ENCODE data around the gene ATG4C.
"Not testable (repeated sequence)": the region's sequence is repeated elsewhere in the genome, so short reads cannot be mapped to it uniquely, and the experiment has no call there.

The ATG4C gene

DNA sequence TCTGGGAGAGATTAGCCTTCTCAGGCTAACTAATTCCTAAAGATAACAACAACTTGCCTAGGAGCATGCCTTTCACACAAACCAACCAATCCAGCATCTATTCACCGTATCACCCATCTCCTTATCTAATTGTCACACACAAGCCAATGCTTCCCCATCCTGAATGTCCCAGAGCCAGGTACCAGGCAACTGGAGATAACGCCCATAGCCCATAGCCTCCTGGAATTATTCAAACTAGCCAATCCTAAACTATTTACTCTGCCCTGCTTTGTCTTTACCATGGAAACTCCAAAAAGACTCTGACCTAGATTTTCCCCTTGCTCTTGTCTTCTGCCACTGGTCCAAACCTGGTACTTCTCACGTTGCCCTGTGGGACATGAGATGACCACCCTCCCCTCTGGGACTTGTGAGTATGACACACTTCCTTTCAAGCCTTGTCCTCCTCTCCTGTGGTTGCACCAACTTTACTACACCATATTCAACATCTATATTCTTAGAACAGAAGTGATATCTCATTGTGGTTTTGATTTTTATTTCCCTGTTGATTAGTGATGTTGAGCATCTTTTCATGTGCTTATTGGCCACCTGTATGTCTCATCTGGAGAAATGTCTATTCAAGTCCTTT is 8.8 kb upstream of the ATG4C start:
- no peak for DNase-seq (ENCODE audit: low read depth)

DNA sequence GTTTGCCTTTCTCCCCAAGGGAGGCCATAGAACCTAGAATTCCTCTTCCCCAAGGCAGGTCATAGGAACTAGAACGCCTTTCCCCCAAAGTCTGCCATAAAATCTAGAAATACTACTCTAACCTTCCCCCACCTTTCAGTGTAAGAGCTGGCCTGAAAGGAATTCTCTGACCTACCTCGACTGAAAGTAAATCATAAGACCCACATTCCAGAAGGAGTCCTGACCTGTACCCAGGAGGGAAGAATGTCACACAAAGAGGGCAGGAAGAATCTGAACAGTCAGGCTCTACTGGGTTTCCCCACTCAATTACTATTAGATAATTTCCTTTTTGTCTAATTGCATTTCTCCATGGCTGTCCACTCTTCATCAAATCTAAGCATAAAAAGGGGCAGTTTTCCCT is 5.7 kb upstream of the ATG4C start:
- no peak for DNase-seq (ENCODE audit: low read depth)

DNA sequence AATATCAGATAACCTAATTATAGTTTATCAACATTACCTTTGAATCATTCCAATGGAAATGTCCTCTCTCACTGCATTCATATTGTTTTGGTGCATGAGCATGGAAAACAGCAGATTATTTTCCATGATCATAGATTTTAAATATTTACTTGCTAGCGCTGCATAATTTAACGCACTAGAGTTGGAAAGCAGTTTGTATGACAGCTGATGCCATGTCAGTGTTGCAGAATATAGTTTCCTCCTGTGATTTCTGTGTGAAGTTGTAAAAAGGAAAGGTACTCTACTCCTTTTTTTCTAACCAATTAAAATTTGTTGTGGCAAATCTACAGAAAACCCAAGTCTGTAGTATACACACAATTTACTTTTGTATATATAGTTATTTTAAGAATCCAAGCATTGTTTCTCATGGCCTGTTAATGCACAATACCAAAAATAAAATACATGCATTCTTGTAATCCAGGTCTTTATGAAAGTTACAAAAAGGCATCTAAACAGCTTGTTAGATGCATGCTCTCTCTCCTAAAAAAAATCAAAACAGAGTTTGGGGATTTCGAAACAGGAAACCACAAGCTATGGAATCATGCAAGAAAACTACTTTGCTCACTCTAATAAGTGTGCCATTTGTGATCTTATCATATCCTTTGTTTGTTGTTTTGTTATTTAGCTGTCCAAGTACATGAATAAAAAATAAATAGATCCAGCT is 1.9 kb upstream of the ATG4C start:
- DNase-seq (ENCODE audit: low read depth), result no peak

DNA sequence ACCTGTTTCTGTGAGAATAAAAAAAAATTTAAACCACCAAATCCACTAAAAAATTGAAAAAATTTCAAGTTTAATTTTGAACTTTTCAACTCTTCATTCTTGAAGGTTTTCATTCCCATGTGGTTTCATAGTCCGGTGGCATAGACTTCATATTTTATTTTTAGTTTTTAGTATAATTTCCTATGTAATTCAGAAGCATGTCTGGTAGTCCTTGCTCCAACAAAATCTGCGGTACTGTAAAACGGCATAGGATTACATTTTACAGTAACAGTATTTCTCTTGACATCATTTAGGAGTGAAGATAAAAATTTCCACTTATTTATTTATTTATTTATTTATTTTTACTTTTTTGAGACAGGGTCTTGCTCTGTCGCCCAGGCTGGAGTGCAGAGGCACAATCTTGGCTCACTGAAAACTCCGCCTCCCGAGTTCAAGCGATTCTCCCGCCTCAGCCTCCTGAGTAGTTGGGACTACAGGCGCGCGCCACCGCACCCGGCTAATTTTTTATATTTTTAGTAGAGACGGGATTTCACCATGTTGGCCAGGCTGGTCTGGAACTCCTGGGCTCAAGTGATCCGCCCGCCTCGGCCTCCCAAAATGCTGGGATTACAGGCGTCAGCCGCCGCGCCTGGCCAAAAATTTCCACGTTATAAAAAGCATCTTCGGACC is 1.3 kb upstream of the ATG4C start:
- not testable (repeated sequence) for DNase-seq (ENCODE audit: low read depth)

DNA sequence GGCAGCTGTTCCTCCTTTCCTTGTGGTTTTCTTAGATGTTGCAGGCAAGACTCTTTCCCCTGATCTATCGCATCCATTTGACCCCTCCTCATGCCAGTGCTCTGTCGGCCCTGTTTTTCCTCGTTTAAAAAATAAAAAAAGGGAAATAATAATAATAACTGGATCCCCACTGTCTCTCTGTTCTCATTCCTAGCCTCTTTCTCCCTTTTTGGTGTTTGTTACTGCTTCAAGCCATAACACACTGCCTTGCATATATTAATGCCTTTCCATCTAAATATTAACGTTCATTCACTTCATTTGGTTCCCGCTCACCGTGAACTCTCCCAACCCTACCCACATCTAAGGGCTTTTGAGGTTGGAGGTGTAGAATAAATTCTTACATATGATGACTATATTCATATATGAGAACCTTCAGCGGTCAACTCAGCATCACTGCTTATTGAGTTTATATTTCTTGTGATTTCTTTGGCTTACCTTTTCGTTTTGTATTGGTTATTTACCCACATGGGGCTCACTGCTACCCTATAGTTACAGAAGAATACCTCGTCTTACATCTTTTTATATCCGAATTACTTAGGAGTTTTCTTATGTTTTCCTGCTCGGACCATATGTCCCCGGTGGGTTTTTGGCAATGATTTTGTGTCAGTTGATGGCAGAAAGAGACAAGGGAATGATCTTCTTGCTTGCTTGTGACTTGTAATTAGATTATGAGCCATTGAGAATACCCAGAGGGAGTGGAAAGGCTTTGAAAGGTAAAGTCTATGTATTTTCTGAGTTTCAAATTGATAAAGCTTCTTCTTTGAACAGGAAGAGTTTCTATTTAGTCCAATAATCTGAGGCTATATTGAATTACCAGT is 805 bp downstream of the ATG4C start:
- no peak for DNase-seq (ENCODE audit: low read depth)

DNA sequence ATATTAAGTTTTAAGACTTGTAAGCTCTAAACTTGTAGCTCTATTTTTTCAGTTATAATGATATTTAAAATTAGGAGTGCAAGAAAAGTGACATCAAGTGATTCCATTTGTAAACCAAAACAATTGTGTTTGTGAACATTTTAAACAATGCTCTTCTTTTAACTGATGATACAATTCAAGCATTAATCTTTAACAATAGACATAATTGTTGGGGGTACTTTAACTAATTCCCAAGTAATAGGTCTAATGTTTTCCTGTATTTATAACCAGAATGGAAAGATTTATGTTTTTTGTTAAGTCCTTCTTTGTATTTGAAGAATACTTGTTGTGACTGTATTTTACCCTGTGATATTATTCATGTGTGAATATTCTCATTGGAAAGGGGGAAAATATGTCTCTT is 6.8 kb downstream of the ATG4C start:
- DNase-seq (ENCODE audit: low read depth), result no peak

DNA sequence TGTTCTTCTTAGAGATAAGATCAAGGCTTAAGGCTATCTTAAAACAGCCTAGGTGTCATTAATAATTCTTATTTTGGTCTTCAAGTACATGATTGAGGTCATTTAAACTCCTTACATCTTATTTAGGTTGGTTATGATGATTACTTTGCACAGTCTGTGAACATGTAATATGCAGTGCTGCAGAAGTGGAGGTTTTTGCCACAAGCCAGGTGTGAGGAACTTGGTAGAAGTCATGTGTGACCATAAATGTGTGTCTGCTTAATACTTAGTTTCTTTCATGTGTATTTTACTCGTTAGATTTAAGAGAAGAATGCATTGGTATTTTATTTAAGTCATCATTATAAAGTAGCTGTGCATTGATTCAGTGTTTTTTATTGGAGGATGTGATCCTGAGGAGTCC is 10.1 kb downstream of the ATG4C start:
- DNase-seq (ENCODE audit: low read depth), result no peak

DNA sequence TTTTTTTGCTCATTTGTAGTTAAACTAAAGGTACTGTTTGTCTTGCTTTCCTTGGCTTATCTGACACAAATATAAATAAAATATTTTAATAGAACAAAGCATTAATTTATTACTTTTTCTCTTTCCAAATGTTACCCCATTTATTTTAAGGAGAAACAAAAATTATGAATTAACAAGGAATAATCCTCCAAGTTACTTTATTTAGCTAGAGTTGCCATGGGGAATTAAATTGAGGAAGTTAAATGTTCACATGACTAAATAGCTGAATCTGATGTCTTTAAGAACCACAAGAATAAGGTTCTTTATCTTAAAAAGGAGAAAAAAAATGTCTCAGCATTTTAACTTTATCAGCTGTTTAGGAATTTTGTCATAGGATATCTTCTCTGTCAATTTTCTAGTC is 12.3 kb downstream of the ATG4C start:
- DNase-seq (ENCODE audit: low read depth), result no peak

DNA sequence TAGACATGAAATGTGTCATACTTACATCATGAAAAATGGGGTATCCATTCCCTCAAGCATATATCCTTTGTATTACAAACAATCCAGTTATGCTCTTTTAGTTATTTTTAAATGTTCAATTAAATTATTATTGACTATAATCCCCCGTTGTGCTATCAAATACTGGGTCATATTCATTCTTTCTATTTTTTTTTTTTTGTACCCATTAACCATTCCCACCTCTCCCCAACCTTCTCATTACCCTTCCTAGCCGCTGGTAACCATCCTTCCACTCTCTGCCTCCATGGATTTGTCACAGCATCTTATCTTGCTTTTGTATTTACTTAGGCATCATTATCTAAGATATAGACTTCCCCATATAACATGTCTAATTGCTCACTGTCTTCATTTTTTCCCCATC is 15.8 kb downstream of the ATG4C start:
- DNase-seq (ENCODE audit: low read depth), result no peak

DNA sequence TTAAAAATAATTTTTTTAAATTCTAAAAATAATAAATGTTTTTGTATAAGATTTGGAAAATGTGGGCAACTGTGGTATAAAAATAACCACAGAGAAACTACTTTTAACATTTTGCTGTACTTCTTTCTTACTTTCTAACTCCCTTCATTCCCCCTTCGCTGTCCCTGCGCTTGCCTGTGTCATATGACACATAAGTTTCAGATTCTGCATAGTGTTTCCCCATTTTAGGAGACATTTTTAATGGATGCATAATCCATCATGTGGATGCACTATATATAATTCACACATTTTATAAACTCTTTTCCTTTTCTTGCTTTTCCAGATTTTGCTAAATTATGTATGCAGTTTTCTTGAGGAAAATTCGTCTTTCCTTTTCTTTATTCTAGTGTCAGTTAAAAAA is 16.3 kb downstream of the ATG4C start:
- DNase-seq (ENCODE audit: low read depth), result no peak

DNA sequence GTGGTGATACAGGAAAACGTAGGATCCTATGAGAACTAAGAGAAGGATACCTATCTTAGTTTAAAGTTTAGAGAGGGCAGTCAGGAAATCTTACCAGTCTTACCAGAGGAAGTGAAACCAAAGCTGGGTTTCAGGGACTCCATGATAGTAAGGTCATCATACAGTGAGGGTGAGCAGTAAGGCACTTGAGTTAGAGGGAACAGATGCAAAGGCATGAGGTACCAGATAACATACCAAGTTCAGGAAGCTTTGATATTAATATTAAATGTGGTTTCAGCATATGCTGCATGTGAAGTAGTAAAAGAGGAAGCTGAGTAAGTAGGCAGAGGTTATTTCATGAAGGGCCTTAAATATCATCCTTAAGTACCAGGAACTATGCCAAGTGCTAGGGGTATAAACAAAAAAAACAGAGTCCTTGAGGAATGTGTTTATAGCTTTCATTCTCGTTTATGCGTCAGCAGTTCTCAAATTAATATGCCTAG is 16.9 kb downstream of the ATG4C start:
- no peak for DNase-seq (ENCODE audit: low read depth)

DNA sequence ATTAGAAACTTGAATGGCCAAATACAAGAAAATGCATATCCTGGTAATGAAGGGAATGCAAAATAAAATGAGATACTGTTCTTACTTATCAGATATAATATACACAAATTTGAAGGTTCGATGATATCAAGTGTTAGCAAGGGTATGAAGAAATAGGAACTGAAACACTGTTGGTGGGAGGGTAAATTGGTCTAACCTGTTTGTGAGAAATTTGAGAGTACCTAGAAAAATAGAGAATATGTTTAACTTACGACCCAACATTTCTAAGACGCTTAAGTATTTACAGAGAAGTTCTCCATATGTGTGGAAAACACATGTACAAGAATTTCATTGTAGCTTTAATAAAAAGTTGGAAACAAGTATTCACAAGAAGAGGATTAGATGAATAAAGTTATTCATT is 25.9 kb downstream of the ATG4C start:
- DNase-seq (ENCODE audit: low read depth), result no peak

DNA sequence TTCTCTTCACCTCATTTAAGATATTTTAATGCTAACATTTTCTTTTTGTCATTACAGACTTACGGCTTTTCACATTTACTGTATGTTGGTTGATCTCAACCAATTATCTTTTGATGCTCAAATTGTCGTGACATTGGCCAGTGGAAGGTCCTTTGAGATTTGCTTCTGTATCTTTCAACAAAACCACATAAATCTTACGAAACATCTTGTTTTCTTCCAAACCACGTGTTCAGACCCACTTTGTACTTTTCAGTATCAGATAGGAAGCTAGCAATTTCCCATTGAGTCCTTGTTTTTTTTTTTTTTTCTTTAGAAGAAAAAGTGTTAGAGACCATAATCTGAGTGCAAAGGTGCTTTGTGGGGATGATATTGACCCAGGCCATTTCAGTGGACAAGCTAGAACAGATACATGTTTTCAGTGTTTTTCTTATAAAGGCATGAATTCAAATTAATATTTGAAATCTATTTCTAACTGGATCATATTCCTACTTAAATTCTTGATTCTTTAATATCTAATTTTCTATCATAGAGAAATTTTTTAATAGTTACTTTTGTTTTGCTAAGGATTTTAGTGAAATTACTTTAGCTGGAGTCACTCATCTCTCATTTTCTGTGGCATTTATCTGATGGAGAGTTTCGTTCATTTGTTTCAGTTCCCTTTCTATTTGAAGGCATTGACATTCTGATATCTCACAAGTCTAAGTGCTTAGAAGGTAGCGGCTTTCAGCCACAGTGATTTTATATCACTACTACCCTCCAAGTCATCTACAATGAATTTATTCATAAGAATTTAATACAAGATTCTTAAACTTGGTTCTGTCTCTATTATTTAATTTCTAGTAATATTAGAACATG is 26.7 kb downstream of the ATG4C start:
- DNase-seq (ENCODE audit: low read depth), result no peak

DNA sequence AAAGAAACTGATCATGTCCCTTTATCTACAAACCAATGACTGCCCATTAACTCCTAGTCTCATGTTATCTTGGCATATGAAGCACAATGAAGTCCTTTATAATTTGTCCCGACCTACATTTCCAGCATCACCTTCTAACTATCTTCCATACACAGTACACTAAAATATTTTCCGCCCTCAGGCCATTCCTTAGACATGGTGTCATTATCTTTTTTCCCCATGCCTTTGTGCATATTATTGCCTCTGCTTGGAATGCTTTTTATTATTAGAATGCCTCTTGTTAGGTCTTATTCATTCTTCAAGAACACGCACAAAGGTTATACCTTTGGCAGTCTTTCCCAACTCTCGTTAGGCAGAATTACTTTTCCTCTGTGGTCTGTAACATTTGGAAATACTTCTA is 39.6 kb downstream of the ATG4C start:
- DNase-seq (ENCODE audit: low read depth), result no peak

DNA sequence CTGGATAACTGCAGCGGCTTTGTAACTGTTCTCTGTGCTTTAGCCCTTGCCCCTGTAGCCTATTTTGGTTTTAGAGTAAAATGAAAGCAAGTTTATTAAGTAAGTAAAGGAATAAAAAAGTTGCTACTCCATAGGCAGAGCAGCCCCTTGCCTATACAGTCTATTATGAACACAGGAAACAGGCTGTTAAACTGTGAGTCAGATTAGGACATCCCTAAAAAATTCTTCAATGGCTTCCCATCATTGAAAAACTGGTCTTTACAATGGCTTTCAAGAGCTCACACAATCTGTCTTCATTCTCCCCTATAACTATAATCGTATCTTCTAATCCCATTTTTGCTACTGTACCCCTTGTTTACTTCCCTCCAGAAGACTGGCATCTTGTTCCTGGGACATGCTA is 43.0 kb downstream of the ATG4C start:
- DNase-seq (ENCODE audit: low read depth), result no peak

DNA sequence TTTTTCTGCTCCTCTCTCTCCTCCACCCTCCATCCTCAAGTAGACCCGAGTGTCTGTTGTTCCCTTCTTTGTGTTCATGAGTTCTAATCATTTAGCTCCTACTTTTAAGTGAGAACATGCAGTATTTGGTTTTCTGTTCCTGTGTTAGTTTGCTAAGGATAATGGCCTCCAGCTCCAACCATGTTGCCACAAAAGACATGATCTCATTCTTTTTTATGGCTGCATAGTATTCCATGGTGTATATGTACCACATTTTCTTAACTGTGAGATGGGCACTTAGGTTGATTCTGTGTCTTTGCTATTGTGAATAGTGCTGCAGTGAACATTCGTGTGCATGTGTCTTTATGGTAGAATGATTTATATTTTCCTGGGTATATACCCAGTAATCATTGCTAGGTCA is 43.9 kb downstream of the ATG4C start:
- DNase-seq (ENCODE audit: low read depth), result not testable (repeated sequence)

DNA sequence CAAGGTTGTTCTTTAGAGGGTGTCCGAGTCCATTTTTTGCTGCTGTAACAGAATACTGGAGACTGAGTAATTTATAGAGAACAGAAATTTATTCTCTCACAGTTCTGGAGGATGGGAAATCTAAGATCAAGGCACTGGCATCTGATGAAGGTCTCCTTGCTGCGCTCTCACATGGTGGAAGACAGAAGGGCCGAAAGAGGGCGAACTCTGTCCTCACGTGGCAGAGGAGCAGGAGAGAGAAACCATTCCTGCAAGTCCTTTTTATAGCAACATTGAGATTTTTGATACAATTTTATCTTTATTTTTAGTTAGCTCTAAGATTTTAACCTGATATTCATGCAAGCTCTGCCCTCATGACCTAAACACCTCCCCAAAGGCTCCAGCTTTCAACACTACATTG is 48.3 kb downstream of the ATG4C start:
- no peak for DNase-seq (ENCODE audit: low read depth)

DNA sequence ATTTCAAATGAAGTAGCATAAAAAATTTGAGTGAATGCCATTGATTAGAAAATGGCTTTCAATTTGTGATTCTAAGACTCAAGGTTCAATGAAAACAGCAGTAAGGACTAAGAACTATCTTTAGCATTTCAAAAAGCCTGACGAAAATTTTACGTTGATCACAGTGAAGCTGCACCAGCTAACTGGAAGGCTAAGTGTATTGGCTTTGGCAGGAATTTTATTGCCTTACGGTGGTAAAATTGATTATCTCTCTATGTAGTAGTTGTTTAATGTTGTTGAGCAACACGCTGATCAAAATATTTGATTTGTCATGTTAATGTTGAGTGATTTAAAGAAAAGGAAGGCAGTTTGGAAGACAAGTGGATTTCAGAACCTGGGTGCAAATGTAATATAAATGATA is 49.6 kb downstream of the ATG4C start:
- DNase-seq (ENCODE audit: low read depth), result no peak

DNA sequence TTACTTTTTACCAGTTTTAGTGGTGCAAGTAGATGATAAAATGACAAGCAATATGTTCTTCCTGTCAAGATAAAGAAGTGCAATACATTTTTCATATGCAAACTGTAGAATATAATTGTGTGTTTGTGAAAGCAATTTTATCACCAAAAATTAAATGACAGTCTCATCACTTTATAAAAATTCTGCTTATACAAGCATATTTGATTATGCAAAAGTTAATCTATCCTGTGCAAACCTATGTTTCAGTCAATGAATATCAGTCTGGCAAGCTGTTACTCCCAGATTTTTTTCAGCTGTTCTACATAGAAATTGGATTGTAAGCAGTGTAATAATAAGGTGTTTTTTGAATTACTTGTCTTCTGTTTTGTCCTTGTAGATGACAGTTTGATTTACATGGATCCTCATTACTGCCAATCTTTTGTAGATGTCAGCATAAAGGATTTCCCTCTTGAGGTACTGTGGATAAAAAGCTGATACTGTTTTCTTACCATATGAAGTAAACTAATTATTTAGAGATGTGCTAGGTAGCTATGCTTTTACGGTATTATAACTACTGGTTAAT is 50.5 kb downstream of the ATG4C start:
- DNase-seq (ENCODE audit: low read depth), result no peak

DNA sequence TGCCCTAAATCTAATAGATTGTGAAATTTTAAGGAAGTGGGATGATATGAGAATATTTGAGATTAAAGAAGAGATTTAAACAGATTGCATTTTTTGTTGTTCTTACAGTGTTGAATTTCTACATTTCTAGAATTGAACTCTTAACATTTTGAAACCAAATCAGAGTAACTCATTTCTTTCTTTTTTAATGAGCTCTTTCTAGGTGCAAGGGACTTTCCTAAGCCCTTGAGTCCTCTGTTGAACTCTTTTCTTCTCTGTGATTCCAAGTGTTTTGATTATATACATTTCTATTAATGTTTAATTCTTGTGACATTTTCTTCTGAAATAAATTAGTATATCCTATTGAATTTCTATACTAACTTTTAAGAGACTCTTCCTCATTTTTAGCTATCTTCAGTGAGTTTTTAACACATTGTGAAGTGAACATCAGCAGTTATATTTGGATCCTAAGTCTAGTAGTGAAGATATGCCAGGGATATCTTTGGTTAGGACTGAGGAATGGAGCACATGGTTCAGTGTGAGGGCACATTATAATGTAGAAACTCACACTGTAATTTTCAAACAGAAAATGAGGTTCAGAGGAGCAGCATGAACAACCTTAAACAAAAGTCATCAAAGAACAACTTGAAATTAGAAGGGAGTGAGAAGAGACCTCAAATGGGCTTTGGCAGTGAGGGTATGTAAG is 53.1 kb downstream of the ATG4C start:
- DNase-seq (ENCODE audit: low read depth), result no peak

DNA sequence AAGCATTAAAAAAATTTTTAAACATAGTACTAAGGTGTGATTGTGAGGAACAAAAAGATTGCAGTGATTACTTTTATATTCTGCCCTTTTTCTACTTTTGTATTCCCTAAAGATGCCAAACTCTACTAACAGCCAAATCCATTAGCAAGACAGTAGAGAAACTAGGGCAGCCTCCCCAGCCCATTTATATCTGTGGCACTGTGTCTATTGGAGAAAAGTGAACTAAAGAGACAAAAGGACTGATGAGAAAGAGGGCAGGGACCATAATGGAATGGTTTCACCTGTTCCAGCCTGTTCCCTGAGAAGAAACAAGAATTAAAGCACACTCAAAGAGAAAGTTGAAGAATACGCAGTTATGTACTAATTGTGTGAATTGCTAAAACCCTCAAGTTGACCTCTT is 56.6 kb downstream of the ATG4C start:
- DNase-seq (ENCODE audit: low read depth), result no peak

Data from stimulated activated CD8-positive, alpha-beta memory T cell treated with anti-CD3 and anti-CD28 coated beads, Interleukin-15, amount 100 ng/mL, for 1 hour (primary cell).